ENCODE data around the gene PPP6R2.

GRCh38 chr22:50467341-50467740 is 124.2 kb downstream of the PPP6R2 start:
- TF ChIP-seq CTCF (conservative IDR thresholded peaks at IDR 0.05 in 1 of 2, IDR thresholded peaks at IDR 0.05 in 1 of 2; ENCODE audit: extremely low read depth in 1 of 2, insufficient read depth in 1 of 2, low read depth in 1 of 2, low read length in 2 of 2), result no peak
- no peak for TF ChIP-seq EZH2 (IDR thresholded peaks at IDR 0.05; ENCODE audit: borderline replicate concordance, low read length)
